Peyer's patch (tissue), 4 donors: ENCODE data around the gene TRPV4.

Source experiments
- POLR2A ChIP-seq, 2 donors: fragments of 450-650 bp; IDR thresholded peaks; one replicate each; pipeline ENCODE4 v1.5.1; 2017; ENCODE audit warnings: antibody characterized with exemption in 2 of 2, mild to moderate bottlenecking in 2 of 2, moderate library complexity in 2 of 2
- TF ChIP-seq, protein P1 (sequence below), 6 experiments: fragments of 450-650 bp in 4 of 6; fragments of 200-600 bp in 2 of 6; sonication (generic) in 1 of 6; IDR thresholded peaks; one replicate each; pipeline ENCODE4 v1.5.1; 2017 to 2019; ENCODE audit warnings: antibody characterized with exemption in 6 of 6, mild to moderate bottlenecking in 3 of 6, moderate library complexity in 1 of 6

DNA sequence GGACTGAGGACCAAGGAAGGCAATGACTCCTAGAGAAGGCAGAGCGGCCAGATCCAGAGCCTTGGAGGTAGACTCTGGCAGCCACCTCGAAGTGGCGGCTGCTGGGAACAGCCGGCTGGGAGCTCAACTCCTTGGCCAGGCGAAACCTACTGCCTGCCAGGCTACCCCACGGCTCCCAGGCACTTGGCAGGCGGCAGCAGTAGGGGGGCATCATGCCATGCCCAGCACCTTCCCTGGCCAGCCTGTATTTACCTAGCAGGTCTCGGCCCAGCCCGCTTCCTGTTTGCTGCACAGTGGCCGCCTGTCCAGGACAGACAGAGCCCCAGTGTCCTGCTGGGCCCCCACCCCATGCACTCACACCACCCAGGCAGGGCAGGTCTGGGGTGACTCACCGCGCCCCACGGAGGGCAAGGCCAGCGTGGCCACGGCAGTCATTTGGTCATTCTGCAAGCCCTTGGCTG is 10.2 kb downstream of the TRPV4 start:
- TF ChIP-seq, protein P1, sequence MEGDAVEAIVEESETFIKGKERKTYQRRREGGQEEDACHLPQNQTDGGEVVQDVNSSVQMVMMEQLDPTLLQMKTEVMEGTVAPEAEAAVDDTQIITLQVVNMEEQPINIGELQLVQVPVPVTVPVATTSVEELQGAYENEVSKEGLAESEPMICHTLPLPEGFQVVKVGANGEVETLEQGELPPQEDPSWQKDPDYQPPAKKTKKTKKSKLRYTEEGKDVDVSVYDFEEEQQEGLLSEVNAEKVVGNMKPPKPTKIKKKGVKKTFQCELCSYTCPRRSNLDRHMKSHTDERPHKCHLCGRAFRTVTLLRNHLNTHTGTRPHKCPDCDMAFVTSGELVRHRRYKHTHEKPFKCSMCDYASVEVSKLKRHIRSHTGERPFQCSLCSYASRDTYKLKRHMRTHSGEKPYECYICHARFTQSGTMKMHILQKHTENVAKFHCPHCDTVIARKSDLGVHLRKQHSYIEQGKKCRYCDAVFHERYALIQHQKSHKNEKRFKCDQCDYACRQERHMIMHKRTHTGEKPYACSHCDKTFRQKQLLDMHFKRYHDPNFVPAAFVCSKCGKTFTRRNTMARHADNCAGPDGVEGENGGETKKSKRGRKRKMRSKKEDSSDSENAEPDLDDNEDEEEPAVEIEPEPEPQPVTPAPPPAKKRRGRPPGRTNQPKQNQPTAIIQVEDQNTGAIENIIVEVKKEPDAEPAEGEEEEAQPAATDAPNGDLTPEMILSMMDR (IDR thresholded peaks at IDR 0.05) = no peak
- no peak for TF ChIP-seq POLR2A (IDR thresholded peaks at IDR 0.05)
